NCI-H524 (cell line): ENCODE measurements around the gene PTBP3.
"Not testable (repeated sequence)": the region's sequence is repeated elsewhere in the genome, so short reads cannot be mapped to it uniquely, and the experiment has no call there.

Experiments used
- DNase-seq, 2 experiments: peaks; one replicate each; lab custom pipeline; 2025; lab: John Stamatoyannopoulos, UW

Gene PTBP3

DNA sequence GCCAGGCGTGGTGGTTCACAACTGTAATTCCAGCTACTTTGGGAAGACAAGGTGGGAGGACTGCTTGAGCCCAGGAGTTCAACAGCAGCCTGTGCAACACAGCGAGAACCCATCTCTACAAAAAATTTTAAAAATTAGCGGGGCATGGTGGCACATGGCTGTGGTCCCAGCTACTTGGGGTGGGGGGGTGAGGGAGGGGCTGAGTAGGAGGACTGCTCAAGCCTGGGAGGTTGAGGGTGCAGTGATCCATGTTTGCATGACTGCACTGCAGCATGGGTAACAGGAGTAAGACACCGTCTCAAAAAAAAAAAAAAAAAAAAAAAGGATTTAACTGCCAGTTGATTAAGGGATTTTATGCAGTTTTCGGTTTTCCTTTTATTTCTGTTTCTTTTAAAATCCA is 65.0 kb downstream of the PTBP3 start:
- DNase-seq = no peak

- DNase-seq = not testable (repeated sequence)
Measured at GRCh38 chr9:112267086-112267485, 66.3 kb downstream of the PTBP3 start.

DNA sequence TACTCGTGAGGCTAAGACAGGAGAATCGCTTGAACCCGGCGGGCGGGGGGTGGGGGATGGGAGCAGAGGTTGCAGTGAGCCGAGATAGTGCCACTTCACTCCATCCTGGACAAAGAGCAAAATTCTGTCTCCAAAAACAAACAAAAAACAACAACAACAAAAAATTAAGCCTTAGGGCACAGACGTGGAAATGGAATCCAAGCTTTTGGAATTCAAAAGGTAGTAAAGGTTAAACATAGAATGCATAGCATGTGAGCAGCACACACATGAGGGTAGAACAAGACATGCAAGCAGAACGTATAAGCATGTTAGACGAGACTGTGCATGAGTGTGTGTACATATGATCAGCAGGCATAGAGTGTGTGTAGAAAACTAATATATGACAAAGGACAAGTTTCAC is 68.0 kb downstream of the PTBP3 start:
- DNase-seq = no peak

DNA sequence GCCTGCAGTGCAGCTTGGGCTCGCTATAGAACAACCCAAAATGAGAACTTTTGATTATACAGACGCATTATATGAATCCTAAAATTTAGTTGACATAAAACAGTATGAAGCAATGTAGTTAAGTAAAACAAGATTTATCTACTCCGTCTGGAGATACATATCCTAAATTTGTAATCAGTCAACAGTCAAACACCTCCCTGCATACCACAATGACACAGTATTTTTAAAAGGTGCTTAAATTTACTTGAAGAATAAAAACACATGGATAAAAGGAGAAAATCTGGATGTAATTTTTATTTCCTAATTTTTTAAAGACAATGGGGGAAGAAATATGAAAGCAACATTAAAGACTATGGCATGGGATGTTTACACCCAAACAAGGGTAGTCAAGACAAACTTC is 70.8 kb downstream of the PTBP3 start:
- no peak for DNase-seq

DNA sequence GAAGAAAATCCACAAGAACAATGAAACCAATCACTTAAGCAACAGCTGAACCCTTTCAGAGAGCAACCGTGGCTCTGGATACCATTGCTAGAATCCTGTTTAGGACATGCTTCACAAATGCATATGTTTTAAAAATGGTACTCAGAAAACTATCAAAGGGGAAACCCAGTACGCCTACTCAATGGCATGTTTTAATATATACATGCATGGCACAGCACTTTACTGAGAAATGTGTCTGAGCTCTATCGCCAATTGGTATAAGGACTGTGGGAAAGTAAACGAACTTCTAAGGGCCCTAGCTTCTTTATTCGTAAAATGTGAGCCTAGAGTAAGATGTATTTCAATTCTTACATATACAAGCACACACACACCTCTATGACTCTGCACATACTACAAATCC is 72.3 kb downstream of the PTBP3 start:
- DNase-seq = no peak

GRCh38 chr9:112258106-112258505 is 75.3 kb downstream of the PTBP3 start:
- no peak for DNase-seq

GRCh38 chr9:112252194-112252593 is 81.2 kb downstream of the PTBP3 start:
- no peak for DNase-seq

DNA sequence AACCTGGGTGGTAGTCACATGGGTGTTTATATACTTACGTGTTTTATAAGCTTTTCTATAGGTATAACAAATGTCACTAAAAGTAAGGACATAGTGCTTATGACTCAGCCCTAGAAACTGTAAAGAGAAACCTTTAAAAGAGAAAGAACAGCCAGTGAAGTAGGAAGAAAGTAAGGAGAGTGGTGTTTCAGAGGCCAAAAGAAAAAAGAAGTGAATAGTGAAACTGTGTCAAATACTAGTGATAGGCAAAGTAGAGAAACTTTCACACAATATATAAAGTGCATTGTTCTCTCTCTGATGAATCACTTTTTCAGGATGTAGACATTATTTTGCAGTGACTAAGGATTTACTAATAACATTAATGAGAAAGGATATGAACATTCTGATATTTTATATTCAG is 84.1 kb downstream of the PTBP3 start:
- DNase-seq = no peak

- no peak for DNase-seq
Measured at GRCh38 chr9:112248722-112249121, 84.7 kb downstream of the PTBP3 start.

GRCh38 chr9:112247090-112247489 is 86.3 kb downstream of the PTBP3 start:
- no peak for DNase-seq

DNA sequence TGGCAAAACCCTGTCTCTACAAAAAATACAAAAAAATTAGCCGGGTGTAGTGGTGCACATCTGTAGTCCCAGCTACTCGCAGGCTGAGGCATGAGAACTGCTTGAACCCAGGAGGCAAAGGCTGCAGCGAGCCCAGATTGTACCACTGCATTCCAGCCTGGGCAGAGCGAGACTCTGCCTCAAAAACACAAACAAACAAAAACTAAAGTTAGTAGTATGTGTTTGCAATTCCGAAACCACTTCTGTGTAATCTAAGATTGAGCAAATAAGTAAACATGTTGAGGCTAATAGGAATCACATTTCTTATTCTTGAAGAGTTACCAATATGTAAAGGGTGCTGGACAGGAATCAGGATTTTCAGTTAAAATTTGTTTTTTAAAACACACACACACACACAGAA is 88.3 kb downstream of the PTBP3 start:
- no peak for DNase-seq

GRCh38 chr9:112242147-112242804 is 91.1 kb downstream of the PTBP3 start:
- DNase-seq = no peak

DNA sequence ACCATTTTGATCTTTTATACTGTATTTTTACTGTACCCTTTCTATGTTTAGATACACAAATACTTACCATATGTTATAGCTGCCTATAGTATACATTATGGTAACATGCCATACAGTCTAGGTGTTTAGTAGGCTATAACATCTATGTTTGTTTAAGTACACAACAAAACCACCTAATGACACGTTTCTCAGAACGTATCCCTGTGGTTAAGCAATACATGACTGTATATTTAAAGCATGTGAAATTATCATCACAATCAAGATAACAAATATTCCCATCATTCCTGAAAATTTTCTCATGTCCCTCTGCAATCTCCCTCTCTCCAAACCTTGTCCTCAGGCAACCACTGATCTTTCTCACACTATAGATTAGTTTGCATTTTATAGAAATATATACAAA is 91.9 kb downstream of the PTBP3 start:
- DNase-seq = no peak

- no peak for DNase-seq
Measured at GRCh38 chr9:112239708-112240107, 93.7 kb downstream of the PTBP3 start.

- no peak for DNase-seq
Measured at GRCh38 chr9:112239284-112239683, 94.1 kb downstream of the PTBP3 start.

DNA sequence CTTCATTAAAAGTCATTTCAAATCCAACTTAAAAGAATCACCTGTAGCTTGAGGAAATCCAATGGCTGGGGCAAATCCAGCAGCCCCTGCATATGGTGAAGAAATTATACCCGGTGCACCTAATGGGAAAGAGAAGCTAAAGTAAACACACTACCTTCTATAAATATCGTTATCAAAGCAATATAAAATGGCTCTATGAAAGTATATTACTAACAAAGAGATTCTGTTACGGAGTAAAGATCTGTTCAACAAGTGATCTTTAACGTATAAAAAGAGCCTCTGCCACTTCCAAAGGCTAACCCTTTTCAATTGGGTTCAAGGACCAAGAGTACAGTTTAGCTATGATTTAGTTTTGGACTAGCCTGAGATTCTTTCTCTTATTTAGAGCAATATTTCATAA is 98.6 kb downstream of the PTBP3 start:
- no peak for DNase-seq

- no peak for DNase-seq
Measured at GRCh38 chr9:112233769-112234168, 99.7 kb downstream of the PTBP3 start.

- no peak for DNase-seq
Measured at GRCh38 chr9:112232233-112232632, 101.2 kb downstream of the PTBP3 start.

DNA sequence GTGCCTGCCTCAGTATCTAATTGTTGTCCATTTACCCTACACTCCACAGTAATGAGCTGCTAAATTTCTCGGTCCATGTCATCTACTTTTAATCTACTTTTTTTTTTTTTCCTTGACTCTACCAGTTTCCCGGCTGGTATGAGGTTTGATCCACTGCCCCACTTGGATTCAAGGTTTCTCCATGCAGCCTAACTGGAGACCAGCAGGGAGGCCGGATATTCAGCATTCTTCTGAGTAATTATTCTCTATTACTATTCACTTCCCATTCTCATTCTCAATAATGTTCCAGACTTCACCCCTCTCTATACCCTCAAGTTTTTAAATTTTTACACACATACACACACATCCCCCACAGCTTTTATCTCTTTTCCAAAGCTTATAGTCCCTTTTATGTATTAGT is 107.3 kb downstream of the PTBP3 start:
- no peak for DNase-seq

DNA sequence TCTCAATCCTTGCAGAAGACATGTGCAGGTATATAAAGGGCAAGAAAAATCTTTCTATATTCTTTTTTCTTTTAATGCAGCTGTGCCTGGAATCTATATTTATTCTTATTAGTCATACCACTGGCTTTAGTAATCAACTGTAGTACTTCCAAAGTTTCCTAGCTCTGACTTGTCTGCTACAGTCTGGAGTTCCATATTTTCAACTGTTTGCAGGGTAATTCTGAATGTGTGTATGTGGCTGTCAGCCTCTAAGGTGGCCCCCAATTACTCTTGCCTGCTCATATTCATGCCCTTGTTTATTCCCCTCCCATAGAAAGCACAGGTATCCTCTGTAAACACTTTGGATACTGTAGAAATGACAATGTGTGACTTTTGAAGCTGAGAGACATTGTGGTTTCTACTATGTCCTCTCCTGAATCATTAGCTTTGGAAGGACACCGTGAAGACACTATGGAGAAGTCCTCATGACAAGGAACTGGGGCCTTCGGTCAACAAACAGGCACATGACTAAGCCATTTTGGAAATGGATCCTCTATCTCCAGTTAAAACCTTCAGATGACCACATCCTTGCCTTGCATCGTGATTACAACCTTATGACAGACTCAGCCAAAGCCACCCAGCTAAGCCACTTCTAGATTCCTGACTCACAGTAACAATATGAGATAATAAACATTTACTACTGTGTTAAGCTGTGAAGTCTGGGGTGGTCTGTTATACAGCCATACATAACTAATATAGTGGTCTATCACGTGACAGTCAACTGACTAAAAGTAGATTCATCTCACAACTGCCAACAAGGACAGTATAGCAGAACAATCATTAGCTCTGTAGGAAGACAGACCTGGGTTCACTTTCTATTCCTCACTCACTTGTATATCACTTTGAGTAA is 108.8 kb downstream of the PTBP3 start:
- no peak for DNase-seq

DNA sequence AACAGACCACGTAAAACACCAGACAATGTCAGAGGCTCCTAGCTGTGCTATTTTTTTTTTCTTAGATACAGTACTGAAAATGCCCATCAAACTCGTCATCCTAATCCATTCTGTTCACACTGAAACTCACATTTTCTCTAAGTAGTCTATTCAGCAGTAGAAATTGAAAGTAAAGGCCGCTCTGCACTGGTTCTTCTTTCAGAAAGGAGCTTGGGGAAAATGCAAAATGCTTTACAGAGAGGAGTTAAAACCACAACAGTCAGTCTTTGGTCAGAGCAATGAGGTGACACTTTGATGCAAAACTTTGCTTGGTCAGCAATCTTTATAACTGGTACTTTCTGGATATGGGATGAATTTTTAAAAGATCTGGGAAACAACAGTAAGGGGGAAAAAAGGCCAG is 114.5 kb downstream of the PTBP3 start:
- DNase-seq = no peak

DNA sequence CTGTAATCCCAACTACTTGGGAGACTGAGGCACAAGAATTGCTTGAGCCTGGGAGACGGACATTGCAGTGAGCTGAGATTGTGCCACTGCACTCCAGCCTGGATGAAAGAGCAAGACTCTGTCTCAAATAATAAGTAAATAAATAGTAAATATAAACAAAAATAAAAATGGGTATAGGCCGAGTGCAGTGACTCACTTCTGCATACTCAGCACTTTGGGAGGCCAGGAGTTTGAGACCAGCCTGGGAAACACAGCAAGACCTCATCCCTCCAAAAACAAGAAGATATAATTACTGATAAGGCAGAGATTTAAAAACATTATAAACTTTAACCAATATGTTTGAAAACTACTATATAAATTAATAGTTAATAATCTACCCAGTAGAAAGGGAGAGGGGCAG is 120.5 kb downstream of the PTBP3 start:
- no peak for DNase-seq

GRCh38 chr9:112207451-112207850 is 126.0 kb downstream of the PTBP3 start:
- no peak for DNase-seq

DNA sequence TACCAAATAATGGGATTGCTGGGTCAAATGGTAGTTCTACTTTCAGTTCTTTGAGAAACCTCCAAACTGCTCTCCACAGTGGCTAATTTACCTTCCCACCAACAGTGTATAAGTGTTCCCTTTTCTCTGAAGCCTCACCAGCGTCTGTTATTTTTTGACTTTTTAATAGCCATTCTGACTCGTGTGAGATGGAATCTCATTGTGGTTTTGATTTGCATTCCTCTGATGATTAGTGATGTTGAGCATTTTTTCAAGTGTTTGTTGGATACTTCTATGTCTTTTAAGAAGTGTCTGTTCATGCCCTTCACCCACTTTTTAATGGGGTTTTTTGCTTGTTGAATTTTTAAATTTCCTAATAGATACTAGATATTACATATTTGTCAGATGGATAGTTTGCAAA is 129.9 kb downstream of the PTBP3 start:
- DNase-seq = no peak
